Measurements from ENCODE around the gene NOTCH3. TPM values are rescaled to one million over a fixed set of nuclear protein-coding genes. Genes with fewer than 3 reads are reported as not detected.

NOTCH3 gene
- polyA plus RNA-seq, 1 donor: 9.5 TPM

DNA sequence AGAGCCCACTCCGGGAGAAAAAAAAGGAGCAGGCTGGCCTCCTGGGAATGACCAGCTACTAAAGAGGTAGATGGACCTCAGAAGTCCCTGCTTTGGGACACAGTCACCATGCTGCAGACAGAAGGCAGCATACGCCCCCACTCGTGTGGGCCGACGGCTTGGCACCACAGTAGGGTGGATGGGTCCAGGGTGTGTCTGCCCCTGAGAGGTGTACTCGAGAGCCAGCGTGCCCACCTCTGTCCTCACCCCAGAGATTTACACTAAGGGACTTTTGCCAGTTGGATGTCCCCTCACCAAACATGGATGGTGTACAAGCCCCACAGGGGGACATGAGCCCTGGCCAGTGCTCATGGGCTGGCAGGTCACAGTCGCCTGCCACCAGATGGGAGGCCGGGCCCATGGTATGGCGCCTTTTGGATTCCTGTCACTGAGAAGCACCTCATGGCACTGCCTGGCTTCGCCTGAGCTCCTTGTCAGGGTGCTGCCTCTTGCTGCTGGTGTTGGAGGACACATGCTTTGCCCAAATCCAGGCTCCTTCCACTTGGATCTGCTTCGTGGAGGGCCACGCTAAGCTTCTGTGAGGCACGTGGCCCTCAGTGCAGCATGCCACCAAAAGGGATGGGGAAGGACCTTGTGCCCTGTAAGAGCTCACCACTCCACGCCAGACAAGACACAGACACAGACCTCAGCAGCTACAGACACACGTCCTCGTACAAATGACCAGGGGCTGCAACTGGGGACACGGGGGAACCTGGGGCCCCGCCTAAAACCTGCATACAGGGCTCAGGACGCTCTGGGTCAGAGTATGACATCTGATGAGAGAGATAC lies 44.8 kb upstream of the NOTCH3 start:
- no peaks in the 10 kb centered on the region for H3K27me3 ChIP-seq (ENCODE audit: control insufficient read depth, insufficient read depth, low read length)
- H3K4me1 ChIP-seq (ENCODE audit: control insufficient read depth, insufficient read depth, low read length): peaks cover 33% of the 10 kb centered on the region
- WGBS (ENCODE audit: insufficient coverage, low lambda C conversion rate): no CpG with 5 or more reads among the region's 20 CpGs
- no peak overlapping the region for H3K27ac ChIP-seq (ENCODE audit: low read length)
- H3K9me3 ChIP-seq (ENCODE audit: control insufficient read depth, low read depth, low read length): no peaks in the 10 kb centered on the region
- H3K4me3 ChIP-seq (ENCODE audit: low read length): no peak overlapping the region
- DNase-seq: no peak
- H3K36me3 ChIP-seq (ENCODE audit: control insufficient read depth, insufficient read depth, low read length): peaks cover 86% of the 10 kb centered on the region

DNA sequence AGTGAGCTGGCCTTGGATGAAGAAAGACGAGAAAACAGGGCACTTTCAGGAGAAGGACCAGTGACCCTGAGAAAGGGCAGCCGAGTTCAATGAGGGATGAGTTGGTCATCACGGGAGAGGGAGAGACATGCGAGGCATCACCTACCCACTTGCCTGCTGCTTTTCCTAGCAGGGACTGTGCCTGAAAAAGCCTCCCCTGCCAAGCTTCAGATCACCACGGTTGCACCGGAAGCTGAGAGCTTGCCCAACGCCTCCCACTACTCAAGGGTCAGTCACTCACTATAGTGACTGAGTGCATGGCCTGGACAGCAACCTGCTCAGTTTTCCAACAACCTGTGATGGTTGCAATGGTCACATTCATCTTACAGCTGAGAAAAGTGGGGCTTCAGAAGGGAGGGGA lies 44.0 kb upstream of the NOTCH3 start:
- no peaks in the 10 kb centered on the region for H3K9me3 ChIP-seq (ENCODE audit: control insufficient read depth, low read depth, low read length)
- H3K27ac ChIP-seq (ENCODE audit: low read length): no peak overlapping the region
- DNase-seq: no peak
- H3K4me3 ChIP-seq (ENCODE audit: low read length): no peak overlapping the region
- H3K27me3 ChIP-seq (ENCODE audit: control insufficient read depth, insufficient read depth, low read length): no peaks in the 10 kb centered on the region
- peaks cover 27% of the 10 kb centered on the region for H3K4me1 ChIP-seq (ENCODE audit: control insufficient read depth, insufficient read depth, low read length)
- no CpG with 5 or more reads among the region's 7 CpGs for WGBS (ENCODE audit: insufficient coverage, low lambda C conversion rate)
- peaks cover 86% of the 10 kb centered on the region for H3K36me3 ChIP-seq (ENCODE audit: control insufficient read depth, insufficient read depth, low read length)

DNA sequence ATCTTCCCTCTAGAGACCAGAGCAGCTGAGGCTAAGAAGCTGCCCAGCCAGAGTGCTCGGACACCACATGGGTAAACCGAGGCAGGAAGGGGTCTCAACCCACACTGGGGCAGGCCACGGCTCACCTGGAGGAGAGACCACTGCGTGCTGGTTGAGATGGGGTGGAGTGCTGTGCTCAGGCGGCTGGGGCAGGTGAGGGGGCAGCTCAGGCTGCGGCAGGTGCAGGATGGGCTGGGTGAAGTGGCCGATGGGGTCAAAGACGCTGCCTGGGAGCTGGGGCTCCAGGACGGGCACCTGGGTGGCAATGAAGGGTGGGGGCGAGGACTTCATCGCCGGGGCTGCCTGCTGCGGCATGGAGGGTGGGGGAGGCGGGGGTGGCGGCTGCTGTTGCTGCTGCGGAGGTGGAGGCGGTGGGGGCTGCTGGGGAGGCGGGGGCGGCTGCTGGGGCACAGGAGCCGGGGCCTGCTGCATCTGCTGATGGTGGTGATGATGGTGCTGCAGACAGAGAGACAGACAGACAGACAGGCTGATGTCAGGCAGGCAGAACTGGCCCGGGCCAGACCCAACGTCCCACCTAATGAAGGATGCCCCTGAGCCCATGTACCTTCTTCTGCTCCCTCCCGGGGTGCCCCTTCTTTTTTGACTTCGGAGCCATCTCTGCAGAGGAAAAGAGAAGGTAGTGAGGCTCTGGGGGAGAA lies 43.5 kb upstream of the NOTCH3 start:
- Histone ChIP-seq H3K27me3 (ENCODE audit: control insufficient read depth, insufficient read depth, low read length) (no peaks in the 10 kb centered on the region), H3K4me1 (ENCODE audit: control insufficient read depth, insufficient read depth, low read length) (peaks cover 22% of the 10 kb centered on the region), H3K27ac (ENCODE audit: low read length) (no peak overlapping the region), H3K4me3 (ENCODE audit: low read length) (no peak overlapping the region), H3K9me3 (ENCODE audit: control insufficient read depth, low read depth, low read length) (no peaks in the 10 kb centered on the region), H3K36me3 (ENCODE audit: control insufficient read depth, insufficient read depth, low read length) (peaks cover 88% of the 10 kb centered on the region)
- no peak for DNase-seq
- no CpG with 5 or more reads among the region's 24 CpGs for WGBS (ENCODE audit: insufficient coverage, low lambda C conversion rate)

DNA sequence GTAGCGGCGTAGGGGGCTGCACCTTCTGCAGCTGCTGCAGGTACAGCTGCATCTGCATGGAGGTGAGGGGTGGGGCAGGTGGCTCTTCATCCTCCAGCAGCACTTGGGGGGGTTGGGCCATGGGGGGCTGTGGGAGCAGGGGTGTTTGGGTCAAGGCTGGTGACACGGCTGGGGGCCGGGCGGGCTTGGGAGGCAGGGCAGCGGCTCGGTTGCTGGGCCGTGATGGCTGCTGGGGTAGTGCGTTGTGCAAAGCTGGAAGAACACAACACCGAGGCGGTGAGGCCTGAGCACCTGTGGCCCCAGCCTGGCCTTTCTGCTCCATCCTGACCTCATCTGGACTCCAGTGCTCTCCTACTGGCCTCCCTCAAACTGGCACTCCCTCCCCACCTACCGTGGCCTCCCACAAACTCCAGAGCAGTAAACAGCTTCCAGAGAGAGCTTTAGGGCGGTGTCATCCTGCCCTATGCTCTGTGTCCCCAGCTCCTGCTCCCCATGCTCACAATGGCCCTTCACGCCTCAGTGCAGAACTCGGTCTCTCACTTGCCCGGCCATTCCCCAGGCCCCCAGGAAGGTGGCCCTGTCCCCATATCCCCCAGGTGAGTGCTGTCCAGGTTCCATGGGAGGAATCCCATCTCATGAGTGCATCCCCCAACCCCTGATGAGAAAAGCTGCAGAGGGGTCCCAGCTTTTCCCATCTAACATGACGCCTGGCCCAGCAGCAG lies 42.6 kb upstream of the NOTCH3 start:
- DNase-seq: no peak
- H3K27ac ChIP-seq (ENCODE audit: low read length): no peak overlapping the region
- H3K9me3 ChIP-seq (ENCODE audit: control insufficient read depth, low read depth, low read length): no peaks in the 10 kb centered on the region
- no peak overlapping the region for H3K4me3 ChIP-seq (ENCODE audit: low read length)
- peaks cover 14% of the 10 kb centered on the region for H3K4me1 ChIP-seq (ENCODE audit: control insufficient read depth, insufficient read depth, low read length)
- H3K36me3 ChIP-seq (ENCODE audit: control insufficient read depth, insufficient read depth, low read length): peaks cover 89% of the 10 kb centered on the region
- H3K27me3 ChIP-seq (ENCODE audit: control insufficient read depth, insufficient read depth, low read length): no peaks in the 10 kb centered on the region
- no CpG with 5 or more reads among the region's 17 CpGs for WGBS (ENCODE audit: insufficient coverage, low lambda C conversion rate)

DNA sequence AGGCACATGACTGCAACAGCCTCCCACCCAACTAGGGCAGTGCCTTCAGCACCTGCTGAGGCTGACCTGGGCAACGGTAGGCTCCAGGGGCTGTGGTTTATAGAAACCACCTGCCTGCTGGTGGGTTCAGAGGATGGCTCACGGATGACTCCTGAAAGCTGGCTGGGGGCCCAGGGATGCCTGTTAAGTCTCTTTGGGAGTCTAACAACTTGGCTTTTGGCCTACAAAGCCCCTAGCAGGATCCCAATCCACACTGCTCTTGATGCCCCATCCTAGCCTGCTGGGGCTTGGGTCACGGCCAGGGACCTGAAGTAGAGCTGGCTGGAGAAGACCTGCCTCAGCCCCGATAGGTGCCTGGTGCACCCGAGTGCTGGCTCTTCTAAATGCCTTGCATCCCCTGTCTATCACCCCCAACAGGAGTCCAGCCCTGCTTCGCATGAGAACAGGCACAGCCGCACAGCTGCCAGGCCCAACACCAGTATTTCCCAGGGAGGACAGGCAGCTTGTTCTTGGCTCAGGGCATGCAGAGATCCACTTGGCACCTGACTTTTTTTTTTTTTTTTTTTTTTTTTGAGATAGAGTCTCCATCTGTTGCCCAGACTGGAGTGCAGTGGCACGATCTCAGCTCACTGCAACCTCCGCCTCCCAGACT lies 40.6 kb upstream of the NOTCH3 start:
- no CpG with 5 or more reads among the region's 9 CpGs for WGBS (ENCODE audit: insufficient coverage, low lambda C conversion rate)
- H3K4me3 ChIP-seq (ENCODE audit: low read length): no peak overlapping the region
- H3K9me3 ChIP-seq (ENCODE audit: control insufficient read depth, low read depth, low read length): no peaks in the 10 kb centered on the region
- H3K36me3 ChIP-seq (ENCODE audit: control insufficient read depth, insufficient read depth, low read length): peaks cover 89% of the 10 kb centered on the region
- H3K27me3 ChIP-seq (ENCODE audit: control insufficient read depth, insufficient read depth, low read length): no peaks in the 10 kb centered on the region
- H3K27ac ChIP-seq (ENCODE audit: low read length): no peak overlapping the region
- no peaks in the 10 kb centered on the region for H3K4me1 ChIP-seq (ENCODE audit: control insufficient read depth, insufficient read depth, low read length)
- DNase-seq: no peak

DNA sequence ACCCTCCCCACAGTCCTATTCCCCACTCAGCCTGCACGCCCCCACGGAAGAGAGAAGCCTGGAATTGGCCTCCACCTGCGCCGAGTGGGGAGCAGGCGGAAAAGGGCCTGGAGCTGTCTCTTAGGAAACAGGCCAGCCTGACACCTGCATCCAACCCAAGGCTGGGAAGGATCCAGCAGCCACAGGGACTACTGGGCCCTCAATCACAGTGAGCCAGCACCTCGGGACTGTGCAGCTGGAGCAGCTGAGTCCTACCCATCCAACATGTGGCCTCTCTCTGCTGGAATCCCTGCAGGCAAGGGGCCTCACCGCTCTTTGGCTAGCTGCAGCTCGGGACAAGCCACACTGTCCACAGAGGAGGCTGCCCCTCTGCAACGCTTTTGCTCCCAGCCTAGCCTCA lies 39.7 kb upstream of the NOTCH3 start:
- Histone ChIP-seq H3K9me3 (ENCODE audit: control insufficient read depth, low read depth, low read length) (no peaks in the 10 kb centered on the region), H3K27ac (ENCODE audit: low read length) (no peak overlapping the region), H3K4me3 (ENCODE audit: low read length) (no peak overlapping the region), H3K4me1 (ENCODE audit: control insufficient read depth, insufficient read depth, low read length) (no peaks in the 10 kb centered on the region), H3K27me3 (ENCODE audit: control insufficient read depth, insufficient read depth, low read length) (no peaks in the 10 kb centered on the region), H3K36me3 (ENCODE audit: control insufficient read depth, insufficient read depth, low read length) (peaks cover 87% of the 10 kb centered on the region)
- no CpG with 5 or more reads among the region's 9 CpGs for WGBS (ENCODE audit: insufficient coverage, low lambda C conversion rate)
- DNase-seq: no peak

DNA sequence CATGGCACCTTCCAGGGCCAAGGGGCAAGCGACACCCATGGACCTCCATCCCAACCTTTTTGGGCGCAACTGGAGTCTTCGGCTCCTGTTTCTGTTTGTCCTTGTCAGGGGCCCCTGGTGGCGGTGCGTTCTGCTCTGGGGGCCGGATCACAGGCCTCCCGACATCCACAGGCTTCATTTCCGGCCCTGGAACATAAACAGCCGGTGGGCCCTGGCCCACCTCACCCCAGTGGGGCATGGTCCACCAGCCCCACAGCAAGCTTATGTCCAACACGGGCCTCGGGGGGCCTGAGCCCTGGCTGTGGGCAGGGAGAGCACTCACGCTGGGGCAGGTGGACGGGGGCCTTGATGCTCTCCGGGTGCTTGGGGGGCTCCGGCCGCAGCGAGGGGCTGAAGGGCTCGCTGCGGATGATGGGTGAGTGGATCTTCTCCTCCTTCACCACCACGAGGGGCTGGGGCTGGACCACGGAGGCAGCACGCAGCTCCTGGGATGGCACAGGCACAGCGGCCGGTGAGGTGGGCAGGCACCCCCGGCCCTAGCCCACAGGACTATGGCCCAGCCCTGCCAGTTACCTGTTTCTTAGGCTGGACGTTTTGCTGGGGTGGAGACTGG lies 38.6 kb upstream of the NOTCH3 start:
- Histone ChIP-seq H3K9me3 (ENCODE audit: control insufficient read depth, low read depth, low read length) (no peaks in the 10 kb centered on the region), H3K27ac (ENCODE audit: low read length) (no peak overlapping the region), H3K4me3 (ENCODE audit: low read length) (no peak overlapping the region), H3K4me1 (ENCODE audit: control insufficient read depth, insufficient read depth, low read length) (no peaks in the 10 kb centered on the region), H3K36me3 (ENCODE audit: control insufficient read depth, insufficient read depth, low read length) (peaks cover 77% of the 10 kb centered on the region), H3K27me3 (ENCODE audit: control insufficient read depth, insufficient read depth, low read length) (no peaks in the 10 kb centered on the region)
- no peak for DNase-seq
- WGBS (ENCODE audit: insufficient coverage, low lambda C conversion rate): no CpG with 5 or more reads among the region's 26 CpGs

DNA sequence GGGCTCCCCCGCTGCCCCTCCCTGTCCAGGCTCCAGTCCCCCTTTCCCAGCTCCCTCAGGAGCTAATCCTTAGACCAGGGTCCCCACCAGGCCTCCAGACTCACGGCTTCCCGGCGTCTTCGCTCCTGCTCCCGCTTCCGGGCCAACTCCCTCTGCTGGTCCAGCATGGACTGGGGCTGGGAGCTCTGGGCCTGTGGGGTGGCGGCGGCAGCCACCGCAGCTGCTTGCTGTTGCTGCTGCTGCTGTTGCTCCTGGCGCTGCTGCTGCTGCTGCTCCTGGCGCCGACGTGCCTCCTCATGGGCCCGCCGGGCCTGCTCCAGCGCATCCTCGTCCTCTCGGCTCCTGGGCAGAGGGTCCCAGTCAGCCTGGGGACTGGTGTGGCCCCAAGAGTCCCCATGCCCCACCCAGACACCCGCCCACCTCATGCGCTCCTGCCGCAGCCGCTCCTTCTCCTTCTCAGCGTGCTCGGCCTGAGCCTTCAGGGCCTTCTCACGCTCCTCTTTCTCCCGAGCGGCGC lies 37.9 kb upstream of the NOTCH3 start:
- Histone ChIP-seq H3K4me1 (ENCODE audit: control insufficient read depth, insufficient read depth, low read length) (no peaks in the 10 kb centered on the region), H3K4me3 (ENCODE audit: low read length) (no peak overlapping the region), H3K9me3 (ENCODE audit: control insufficient read depth, low read depth, low read length) (no peaks in the 10 kb centered on the region), H3K36me3 (ENCODE audit: control insufficient read depth, insufficient read depth, low read length) (peaks cover 72% of the 10 kb centered on the region), H3K27ac (ENCODE audit: low read length) (no peak overlapping the region), H3K27me3 (ENCODE audit: control insufficient read depth, insufficient read depth, low read length) (no peaks in the 10 kb centered on the region)
- WGBS (ENCODE audit: insufficient coverage, low lambda C conversion rate): no CpG with 5 or more reads among the region's 29 CpGs
- DNase-seq: no peak

DNA sequence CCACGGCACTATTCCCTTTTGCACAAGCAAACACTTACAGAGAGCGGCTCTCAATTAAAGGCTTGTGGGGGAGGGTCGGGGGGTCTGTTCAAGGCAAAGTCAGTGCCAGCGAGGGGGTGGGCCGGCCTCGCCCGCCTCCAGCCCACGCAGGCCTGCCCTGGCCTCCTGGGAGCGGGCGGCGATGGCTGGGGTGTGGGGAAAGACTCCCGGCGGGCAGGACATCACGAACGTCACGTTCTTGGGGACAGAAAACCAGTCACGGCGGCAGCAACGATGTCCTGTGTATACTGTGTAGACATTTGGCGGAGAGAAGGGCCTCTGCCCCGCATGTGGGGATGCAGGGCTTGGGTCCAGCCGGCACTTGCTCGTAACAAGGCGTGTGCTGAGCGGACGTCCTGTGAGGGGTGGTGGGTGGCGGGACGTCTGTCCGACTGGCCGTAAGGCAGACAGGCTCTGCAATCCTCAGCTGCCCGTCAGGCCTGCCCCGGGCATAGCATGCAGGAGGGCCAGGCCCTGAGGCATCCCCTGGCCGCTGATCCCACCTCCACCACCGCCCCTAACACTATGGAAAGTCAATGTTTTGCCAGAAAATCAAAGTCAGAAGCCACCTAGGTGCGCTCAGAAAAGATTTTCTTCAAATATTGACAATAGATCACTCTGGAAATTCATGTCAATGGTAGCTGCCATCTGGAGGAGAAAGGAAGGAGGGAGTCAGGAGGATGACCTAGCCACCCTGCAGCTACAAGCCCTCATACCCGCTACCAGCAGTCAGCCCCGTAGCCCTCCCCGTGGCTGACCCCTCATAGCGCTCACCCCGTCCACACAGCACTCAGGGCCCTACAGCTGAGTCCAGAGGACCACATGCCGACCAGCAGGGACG lies 37.2 kb upstream of the NOTCH3 start:
- peaks cover 65% of the 10 kb centered on the region for H3K36me3 ChIP-seq (ENCODE audit: control insufficient read depth, insufficient read depth, low read length)
- no CpG with 5 or more reads among the region's 42 CpGs for WGBS (ENCODE audit: insufficient coverage, low lambda C conversion rate)
- H3K4me1 ChIP-seq (ENCODE audit: control insufficient read depth, insufficient read depth, low read length): no peaks in the 10 kb centered on the region
- peaks cover 4% of the 10 kb centered on the region for H3K9me3 ChIP-seq (ENCODE audit: control insufficient read depth, low read depth, low read length)
- peaks cover 6% of the 10 kb centered on the region for H3K27me3 ChIP-seq (ENCODE audit: control insufficient read depth, insufficient read depth, low read length)
- H3K27ac ChIP-seq (ENCODE audit: low read length): no peak overlapping the region
- no peak overlapping the region for H3K4me3 ChIP-seq (ENCODE audit: low read length)
- DNase-seq: no peak

Data from large intestine (tissue), 3 donors.